ENCODE results near the gene LYPD5. TPM values are rescaled to one million over a fixed set of nuclear protein-coding genes. Genes with fewer than 3 reads are reported as not detected.

LYPD5 gene
- total RNA-seq, 1 experiment from 2014 or later = 0.87 TPM

GRCh38 chr19:43751466-43752220, 50.6 kb downstream of the LYPD5 start:
- CTCF ChIA-PET = no interaction called here
- no peak overlapping the region for H3K27ac ChIP-seq (ENCODE audit: low read length)
- ATAC-seq (no peak), DNase-seq (ENCODE audit: low read depth, low spot score) (no peak)
- no peaks in the 10 kb centered on the region for H3K27me3 ChIP-seq (ENCODE audit: control insufficient read depth, insufficient read depth, low read length)
- BruUV-seq (replicated peaks) = no TSS peak
- in situ Hi-C loops (cut with HindIII; ENCODE audit: low pct_unique_long_range_greater_than_20kb, low sequenced_read_pairs) = no loop called here
- H3K4me3 ChIP-seq (ENCODE audit: low read depth in 2 of 2, low read length in 2 of 2) = no peak overlapping the region
- peaks cover 13% of the 10 kb centered on the region for H3K4me1 ChIP-seq (ENCODE audit: control insufficient read depth, insufficient read depth, low read length)
- H3K36me3 ChIP-seq (ENCODE audit: control insufficient read depth, insufficient read depth, low read length) = peaks cover 3% of the 10 kb centered on the region
- intact Hi-C loops (cut with micrococcal nuclease; ENCODE audit: unreplicated experiment) = no loop called here
- no peak for TF ChIP-seq CTCF (IDR thresholded peaks at IDR 0.05)
- no peak for TF ChIP-seq REST (IDR thresholded peaks at IDR 0.05; ENCODE audit: insufficient read depth in 1 of 2, low read depth in 2 of 2, low read length in 1 of 2)
- TF ChIP-seq SIN3A (IDR thresholded peaks at IDR 0.05; ENCODE audit: borderline replicate concordance, insufficient read depth, low read depth, low read length) = no peak
- no peaks in the 10 kb centered on the region for H3K9me3 ChIP-seq (ENCODE audit: control insufficient read depth, insufficient read depth, low read depth, low read length)
- POLR2A ChIA-PET = no interaction called here

- ATAC-seq = no peak
- no TSS peak for BruUV-seq (replicated peaks)
- Histone ChIP-seq H3K36me3 (ENCODE audit: control insufficient read depth, insufficient read depth, low read length) (peaks cover 10% of the 10 kb centered on the region), H3K4me1 (ENCODE audit: control insufficient read depth, insufficient read depth, low read length) (peaks cover 6% of the 10 kb centered on the region), H3K27me3 (ENCODE audit: control insufficient read depth, insufficient read depth, low read length) (no peaks in the 10 kb centered on the region), H3K27ac (ENCODE audit: low read length) (no peak overlapping the region), H3K9me3 (ENCODE audit: control insufficient read depth, insufficient read depth, low read depth, low read length) (no peaks in the 10 kb centered on the region), H3K4me3 (ENCODE audit: low read depth in 2 of 2, low read length in 2 of 2) (no peak overlapping the region)
- in situ Hi-C loops (cut with HindIII; ENCODE audit: low pct_unique_long_range_greater_than_20kb, low sequenced_read_pairs) (no loop called here), intact Hi-C loops (cut with micrococcal nuclease; ENCODE audit: unreplicated experiment) (no loop called here)
- ChIA-PET POLR2A (interaction anchor here (0.5 kb wide), 1 partner anchor 80 kb away, joined by 3 read pairs; the partner anchor contains the start of gene PLAUR), CTCF (no interaction called here)
- TF ChIP-seq CTCF (IDR thresholded peaks at IDR 0.05) = no peak
- no peak for TF ChIP-seq TCF7L2 (IDR thresholded peaks at IDR 0.05; ENCODE audit: low read depth, low read length)
- TF ChIP-seq POLR2AphosphoS5 (IDR thresholded peaks at IDR 0.05; ENCODE audit: low read depth, low read length) = no peak
- TF ChIP-seq SIN3A (IDR thresholded peaks at IDR 0.05; ENCODE audit: borderline replicate concordance, insufficient read depth, low read depth, low read length) = no peak
- TF ChIP-seq REST (IDR thresholded peaks at IDR 0.05; ENCODE audit: insufficient read depth in 1 of 2, low read depth in 2 of 2, low read length in 1 of 2) = no peak
- no peak for DNase-seq (ENCODE audit: low read depth, low spot score)
Observed at GRCh38 chr19:43749898-43750297, 52.3 kb downstream of the LYPD5 start.
